Ishikawa (cell line): ENCODE results near the gene MAP7D1.

Experiments used
- CEBPB ChIP-seq: IDR thresholded peaks from 2 replicates; pipeline ENCODE4 v1.6.1; 2012
- CREB1 ChIP-seq: IDR thresholded peaks from 2 replicates; pipeline ENCODE4 v1.6.1; 2012; ENCODE audit warnings: low read depth
- EGR1 ChIP-seq: IDR thresholded peaks from 2 replicates; pipeline ENCODE4 v1.6.1; 2012
- EP300 ChIP-seq: IDR thresholded peaks from 2 replicates; pipeline ENCODE4 v1.6.1; 2012; ENCODE audit warnings: borderline replicate concordance
- FOXM1 ChIP-seq: IDR thresholded peaks from 2 replicates; pipeline ENCODE4 v1.6.1; 2012; ENCODE audit warnings: low read depth, borderline replicate concordance
- NFIC ChIP-seq: IDR thresholded peaks from 2 replicates; pipeline ENCODE4 v1.6.1; 2012
- RAD21 ChIP-seq: IDR thresholded peaks from 2 replicates; pipeline ENCODE4 v1.6.1; 2012; ENCODE audit warnings: low read depth
- TAF1 ChIP-seq: IDR thresholded peaks from 2 replicates; pipeline ENCODE4 v1.6.1; 2012; ENCODE audit warnings: low read depth, mild to moderate bottlenecking
- TCF12 ChIP-seq: IDR thresholded peaks from 2 replicates; pipeline ENCODE4 v1.6.1; 2012; ENCODE audit warnings: low read depth
- TEAD4 ChIP-seq: IDR thresholded peaks from 2 replicates; pipeline ENCODE4 v1.6.1; 2012
- YY1 ChIP-seq: IDR thresholded peaks from 2 replicates; pipeline ENCODE4 v1.6.1; 2012; ENCODE audit warnings: low read depth
- ZBTB7A ChIP-seq: IDR thresholded peaks from 2 replicates; pipeline ENCODE4 v1.6.1; 2012; ENCODE audit warnings: low read depth
- TF ChIP-seq, protein P1 (sequence below): IDR thresholded peaks from 2 replicates; pipeline ENCODE4 v1.6.1; 2012; ENCODE audit warnings: low read depth, mild to moderate bottlenecking
- TF ChIP-seq, protein P2 (sequence below): IDR thresholded peaks from 2 replicates; pipeline ENCODE4 v1.6.1; 2012
- TF ChIP-seq, protein P3 (sequence below): IDR thresholded peaks from 2 replicates; pipeline ENCODE4 v1.6.1; 2012

Gene MAP7D1

GRCh38 chr1:36124404-36125128 lies 31.4 kb upstream of the MAP7D1 start:
- TF ChIP-seq TCF12 (no peak), CREB1 (no peak), ZBTB7A (no peak), YY1 (no peak), NFIC (no peak), CEBPB (no peak), EGR1 (no peak), TAF1 (no peak), EP300 (no peak), TEAD4 (no peak), RAD21 (no peak), FOXM1 (no peak)
- TF ChIP-seq, protein P1, sequence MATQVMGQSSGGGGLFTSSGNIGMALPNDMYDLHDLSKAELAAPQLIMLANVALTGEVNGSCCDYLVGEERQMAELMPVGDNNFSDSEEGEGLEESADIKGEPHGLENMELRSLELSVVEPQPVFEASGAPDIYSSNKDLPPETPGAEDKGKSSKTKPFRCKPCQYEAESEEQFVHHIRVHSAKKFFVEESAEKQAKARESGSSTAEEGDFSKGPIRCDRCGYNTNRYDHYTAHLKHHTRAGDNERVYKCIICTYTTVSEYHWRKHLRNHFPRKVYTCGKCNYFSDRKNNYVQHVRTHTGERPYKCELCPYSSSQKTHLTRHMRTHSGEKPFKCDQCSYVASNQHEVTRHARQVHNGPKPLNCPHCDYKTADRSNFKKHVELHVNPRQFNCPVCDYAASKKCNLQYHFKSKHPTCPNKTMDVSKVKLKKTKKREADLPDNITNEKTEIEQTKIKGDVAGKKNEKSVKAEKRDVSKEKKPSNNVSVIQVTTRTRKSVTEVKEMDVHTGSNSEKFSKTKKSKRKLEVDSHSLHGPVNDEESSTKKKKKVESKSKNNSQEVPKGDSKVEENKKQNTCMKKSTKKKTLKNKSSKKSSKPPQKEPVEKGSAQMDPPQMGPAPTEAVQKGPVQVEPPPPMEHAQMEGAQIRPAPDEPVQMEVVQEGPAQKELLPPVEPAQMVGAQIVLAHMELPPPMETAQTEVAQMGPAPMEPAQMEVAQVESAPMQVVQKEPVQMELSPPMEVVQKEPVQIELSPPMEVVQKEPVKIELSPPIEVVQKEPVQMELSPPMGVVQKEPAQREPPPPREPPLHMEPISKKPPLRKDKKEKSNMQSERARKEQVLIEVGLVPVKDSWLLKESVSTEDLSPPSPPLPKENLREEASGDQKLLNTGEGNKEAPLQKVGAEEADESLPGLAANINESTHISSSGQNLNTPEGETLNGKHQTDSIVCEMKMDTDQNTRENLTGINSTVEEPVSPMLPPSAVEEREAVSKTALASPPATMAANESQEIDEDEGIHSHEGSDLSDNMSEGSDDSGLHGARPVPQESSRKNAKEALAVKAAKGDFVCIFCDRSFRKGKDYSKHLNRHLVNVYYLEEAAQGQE, result no peak
- TF ChIP-seq, protein P2, sequence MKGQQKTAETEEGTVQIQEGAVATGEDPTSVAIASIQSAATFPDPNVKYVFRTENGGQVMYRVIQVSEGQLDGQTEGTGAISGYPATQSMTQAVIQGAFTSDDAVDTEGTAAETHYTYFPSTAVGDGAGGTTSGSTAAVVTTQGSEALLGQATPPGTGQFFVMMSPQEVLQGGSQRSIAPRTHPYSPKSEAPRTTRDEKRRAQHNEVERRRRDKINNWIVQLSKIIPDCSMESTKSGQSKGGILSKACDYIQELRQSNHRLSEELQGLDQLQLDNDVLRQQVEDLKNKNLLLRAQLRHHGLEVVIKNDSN, result no peak
- TF ChIP-seq, protein P3, sequence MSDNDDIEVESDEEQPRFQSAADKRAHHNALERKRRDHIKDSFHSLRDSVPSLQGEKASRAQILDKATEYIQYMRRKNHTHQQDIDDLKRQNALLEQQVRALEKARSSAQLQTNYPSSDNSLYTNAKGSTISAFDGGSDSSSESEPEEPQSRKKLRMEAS, result no peak

DNA sequence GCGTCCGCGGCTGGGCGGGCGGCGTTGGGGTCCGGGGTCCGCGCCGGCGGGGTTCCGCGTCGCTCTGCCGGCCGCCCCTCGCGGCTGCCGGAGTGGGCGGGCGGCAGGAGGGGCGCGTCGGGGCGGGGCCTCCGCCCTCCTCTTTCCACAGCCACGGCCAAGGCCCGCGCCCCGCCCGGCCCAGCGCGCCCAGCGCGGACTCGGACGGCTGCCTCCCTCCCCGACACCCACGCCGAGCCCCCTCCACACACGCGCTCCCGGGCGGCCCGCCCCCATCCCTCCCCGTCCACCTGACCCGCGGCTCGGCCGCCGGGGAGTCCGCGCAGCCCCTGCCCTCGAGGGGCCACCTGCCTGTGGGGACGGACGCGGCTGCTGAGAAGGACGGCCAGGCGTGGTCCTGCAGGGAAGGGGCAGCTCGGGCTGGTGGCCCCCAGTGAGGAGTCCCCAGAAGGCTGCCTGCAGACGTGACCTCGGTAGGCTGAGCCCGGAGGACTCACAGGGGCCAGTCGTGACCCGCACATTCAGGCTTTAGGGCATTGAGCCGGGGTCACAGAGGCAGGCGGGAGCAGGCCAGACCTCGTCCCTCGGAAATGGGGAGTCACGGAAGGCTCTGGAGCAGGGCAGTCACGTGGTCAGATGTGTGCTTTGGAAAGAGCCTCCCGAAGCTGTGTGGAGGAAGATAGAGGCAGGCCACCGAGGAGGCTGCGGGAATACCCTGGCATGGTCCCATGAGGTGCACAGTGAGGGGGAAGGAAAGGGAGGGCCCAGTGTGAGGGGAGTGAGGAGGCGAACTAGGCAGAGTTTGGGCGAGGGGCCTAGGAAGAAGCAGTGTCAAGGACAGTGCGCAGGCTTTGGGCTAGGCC lies 30.6 kb upstream of the MAP7D1 start, which contains the start of gene COL8A2:
Gene COL8A2 (minus strand): TSS at position 94 of the 863 bp plus-strand sequence. CDS start 24,980 bp downstream, outside the sequence.
- TF ChIP-seq TEAD4 (no peak), YY1 (no peak), TAF1 (no peak), NFIC (no peak), TCF12 (no peak), CEBPB (no peak), EP300 (no peak), FOXM1 (no peak), ZBTB7A (peak; percentile 41; the same call in 1 of the 2 replicates), RAD21 (no peak), CREB1 (no peak), EGR1 (peak; percentile 45; the same call in 1 of the 2 replicates)
- TF ChIP-seq, protein P1, result no peak
- TF ChIP-seq, protein P2, result peak; percentile 54; the same call in 1 of the 2 replicates
- TF ChIP-seq, protein P3, result peak; percentile 28; the same call in 1 of the 2 replicates

DNA sequence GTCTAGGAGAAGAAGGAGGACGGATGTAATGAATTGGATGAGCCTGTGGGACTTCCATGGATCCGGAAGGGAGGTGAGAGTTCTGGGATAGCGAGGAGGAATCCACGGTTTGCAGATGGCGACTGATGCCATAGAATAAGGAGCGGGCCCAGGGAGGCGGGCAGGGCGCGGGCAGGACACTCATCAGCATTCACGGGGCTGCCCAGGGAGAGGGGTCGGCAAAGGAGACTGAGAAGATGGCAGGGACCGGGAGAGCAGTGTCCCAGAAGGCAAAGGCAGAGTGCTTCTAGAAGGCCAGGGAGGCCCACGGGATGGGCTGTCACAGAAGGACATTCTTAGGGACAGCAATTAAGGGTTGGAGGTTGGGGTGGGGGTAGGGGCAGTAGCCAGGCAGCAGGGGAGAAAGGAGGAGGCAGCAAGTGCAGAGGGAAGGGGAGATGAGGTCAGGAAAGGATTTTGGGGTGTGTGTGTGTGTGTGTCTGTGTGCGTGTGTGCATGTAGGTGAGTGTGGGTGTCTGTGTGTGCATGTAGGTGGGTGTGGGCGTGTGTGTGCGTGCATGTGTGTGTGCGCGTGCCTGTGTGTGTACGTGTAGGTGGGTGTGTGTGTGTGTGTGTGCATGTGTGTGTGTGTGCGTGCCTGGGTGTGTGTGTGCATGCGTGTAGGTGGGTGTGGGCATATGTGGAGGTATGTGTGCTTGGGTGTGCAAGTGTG lies 29.8 kb upstream of the MAP7D1 start:
- TF ChIP-seq TAF1 (no peak), EGR1 (no peak), TCF12 (no peak), YY1 (no peak), NFIC (no peak)
- TF ChIP-seq, protein P3, result no peak
- TF ChIP-seq, protein P2, result no peak
